Measurements from ENCODE around the gene MLLT3. TPM values are rescaled to one million over a fixed set of nuclear protein-coding genes. Genes with fewer than 3 reads are reported as not detected.

The MLLT3 gene
- total RNA-seq, 2 donors from 2014 or later = 8.1 to 9.6 TPM

DNA sequence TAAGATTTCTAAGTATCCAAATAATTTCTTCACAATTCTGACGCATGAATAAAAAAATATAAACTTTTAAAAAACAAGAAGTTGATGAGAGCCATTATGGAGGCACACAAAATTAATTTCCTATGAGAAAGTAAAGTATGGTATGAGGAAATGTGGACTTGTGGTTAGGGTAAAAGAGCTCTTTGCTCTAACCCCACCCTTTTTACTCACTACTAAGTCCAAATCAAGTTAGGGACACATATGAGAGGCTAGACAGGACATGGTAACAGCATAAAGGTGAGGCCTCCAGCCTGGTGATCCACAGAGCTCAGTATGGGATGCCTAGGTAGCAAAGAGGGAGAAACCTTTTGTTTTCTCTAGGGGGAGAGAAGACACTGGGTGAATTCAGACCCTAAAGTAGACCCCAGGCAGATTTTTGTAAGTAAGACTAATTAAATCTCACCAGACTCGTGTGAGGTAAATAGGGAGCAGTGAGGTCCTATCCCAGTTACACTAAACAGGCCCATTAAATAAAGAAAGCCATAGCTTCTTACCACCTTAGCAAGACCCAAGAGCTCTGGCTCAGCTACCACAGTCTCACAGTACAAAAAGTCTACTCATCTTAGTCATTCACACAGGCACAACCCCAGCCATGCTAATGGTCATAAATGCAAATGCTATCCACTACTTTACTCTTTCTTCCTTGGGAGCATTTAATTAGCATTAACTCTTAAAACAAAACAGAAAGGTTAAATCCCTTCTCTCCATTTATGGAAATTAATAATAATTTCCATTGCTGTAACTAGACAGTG is 42.6 kb downstream of the MLLT3 start:
- no peaks in the 10 kb centered on the region for H3K36me3 ChIP-seq
- TF ChIP-seq, protein P1, sequence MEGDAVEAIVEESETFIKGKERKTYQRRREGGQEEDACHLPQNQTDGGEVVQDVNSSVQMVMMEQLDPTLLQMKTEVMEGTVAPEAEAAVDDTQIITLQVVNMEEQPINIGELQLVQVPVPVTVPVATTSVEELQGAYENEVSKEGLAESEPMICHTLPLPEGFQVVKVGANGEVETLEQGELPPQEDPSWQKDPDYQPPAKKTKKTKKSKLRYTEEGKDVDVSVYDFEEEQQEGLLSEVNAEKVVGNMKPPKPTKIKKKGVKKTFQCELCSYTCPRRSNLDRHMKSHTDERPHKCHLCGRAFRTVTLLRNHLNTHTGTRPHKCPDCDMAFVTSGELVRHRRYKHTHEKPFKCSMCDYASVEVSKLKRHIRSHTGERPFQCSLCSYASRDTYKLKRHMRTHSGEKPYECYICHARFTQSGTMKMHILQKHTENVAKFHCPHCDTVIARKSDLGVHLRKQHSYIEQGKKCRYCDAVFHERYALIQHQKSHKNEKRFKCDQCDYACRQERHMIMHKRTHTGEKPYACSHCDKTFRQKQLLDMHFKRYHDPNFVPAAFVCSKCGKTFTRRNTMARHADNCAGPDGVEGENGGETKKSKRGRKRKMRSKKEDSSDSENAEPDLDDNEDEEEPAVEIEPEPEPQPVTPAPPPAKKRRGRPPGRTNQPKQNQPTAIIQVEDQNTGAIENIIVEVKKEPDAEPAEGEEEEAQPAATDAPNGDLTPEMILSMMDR (IDR thresholded peaks at IDR 0.05) = no peak
- H3K9me3 ChIP-seq = peaks cover 7% of the 10 kb centered on the region
- H3K27me3 ChIP-seq (replicated peaks; ENCODE audit: insufficient read depth) = no peaks in the 10 kb centered on the region
- no peak for ATAC-seq (ENCODE audit: insufficient number of reproducible peaks, low FRiP score, low read depth)
- H3K27ac ChIP-seq = no peak overlapping the region
- DNase-seq (ENCODE audit: low spot score) = no peak
- no peaks in the 10 kb centered on the region for H3K4me1 ChIP-seq (ENCODE audit: control insufficient read depth in 1 of 2, low read depth in 2 of 2)
- H3K4me3 ChIP-seq = no peak overlapping the region

DNA sequence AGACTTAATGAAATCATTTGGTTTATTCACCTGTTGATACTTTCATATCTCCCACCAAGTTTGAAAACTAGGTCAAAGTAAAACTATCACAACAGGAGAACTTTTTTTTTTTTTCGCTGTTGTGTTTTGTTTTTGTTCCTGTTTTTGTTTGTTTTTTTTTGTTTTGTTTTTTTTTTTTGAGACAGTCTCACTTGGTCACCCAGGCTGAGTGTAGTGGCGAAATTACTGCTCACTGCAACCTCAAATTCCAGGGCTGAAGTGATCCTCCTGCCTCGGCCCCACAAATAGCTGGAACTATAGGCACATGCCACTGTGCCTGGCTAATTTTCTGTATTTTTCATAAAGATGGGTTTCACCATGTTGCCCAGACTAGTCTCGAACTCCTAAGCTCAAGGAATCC is 49.3 kb downstream of the MLLT3 start:
- peaks cover 3 to 8% of the 10 kb centered on the region in 2 donors for H3K4me1 ChIP-seq (ENCODE audit: control insufficient read depth in 1 of 2, low read depth in 2 of 2)
- H3K27me3 ChIP-seq (replicated peaks; ENCODE audit: insufficient read depth) = no peaks in the 10 kb centered on the region
- H3K27ac ChIP-seq = no peak overlapping the region
- no peaks in the 10 kb centered on the region for H3K36me3 ChIP-seq
- H3K9me3 ChIP-seq = peaks cover 7% of the 10 kb centered on the region
- no peak for DNase-seq (ENCODE audit: low spot score)
- H3K4me3 ChIP-seq = no peak overlapping the region
- no peak for ATAC-seq (ENCODE audit: insufficient number of reproducible peaks, low FRiP score, low read depth)
- TF ChIP-seq, protein P1 (IDR thresholded peaks at IDR 0.05) = no peak

DNA sequence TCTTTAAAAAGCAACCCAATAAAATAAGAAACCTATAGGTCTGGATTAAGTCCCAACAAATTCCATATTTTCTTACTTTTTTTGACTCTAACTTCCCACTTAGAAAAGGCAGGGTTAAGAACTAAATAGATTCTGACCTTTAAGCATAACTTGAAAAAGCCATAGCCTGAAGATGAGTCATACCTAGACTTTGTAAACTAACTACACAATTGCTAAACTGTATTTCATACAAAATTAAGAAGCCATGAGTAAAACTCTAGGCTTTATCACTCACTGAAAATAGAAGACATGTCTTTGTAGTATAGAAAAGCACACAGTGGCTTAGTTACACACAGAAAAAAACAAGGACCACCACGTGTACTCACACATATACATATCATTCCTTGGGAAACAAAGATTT is 51.5 kb downstream of the MLLT3 start:
- Histone ChIP-seq H3K4me1 (ENCODE audit: control insufficient read depth in 1 of 2, low read depth in 2 of 2) (peaks cover 3 to 8% of the 10 kb centered on the region in 2 donors), H3K9me3 (peaks cover 4% of the 10 kb centered on the region), H3K4me3 (no peak overlapping the region), H3K27ac (no peak overlapping the region), H3K27me3 (replicated peaks; ENCODE audit: insufficient read depth) (no peaks in the 10 kb centered on the region), H3K36me3 (no peaks in the 10 kb centered on the region)
- no peak for DNase-seq (ENCODE audit: low spot score)
- no peak for ATAC-seq (ENCODE audit: insufficient number of reproducible peaks, low FRiP score, low read depth)
- TF ChIP-seq, protein P1 (IDR thresholded peaks at IDR 0.05) = no peak

DNA sequence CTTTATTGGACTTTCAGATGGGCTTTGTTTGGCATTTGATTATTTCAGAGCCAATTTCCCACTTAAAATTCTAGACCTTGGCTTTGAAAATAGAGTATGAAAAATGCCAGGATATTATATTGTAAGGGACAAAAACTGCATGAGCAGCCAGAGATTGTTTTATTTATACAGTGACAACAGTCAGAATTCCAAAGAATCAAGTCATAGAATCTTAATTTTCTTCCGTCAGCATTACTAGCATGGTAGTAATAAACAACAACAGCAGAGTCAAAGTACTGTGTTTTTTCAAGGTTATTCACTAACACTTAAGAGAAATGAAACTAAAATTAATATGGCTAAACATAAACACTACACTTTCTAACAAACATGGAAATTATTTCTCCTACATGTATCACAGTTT is 52.2 kb downstream of the MLLT3 start:
- H3K4me1 ChIP-seq (ENCODE audit: control insufficient read depth in 1 of 2, low read depth in 2 of 2) = peaks cover 3 to 8% of the 10 kb centered on the region in 2 donors
- no peak overlapping the region for H3K4me3 ChIP-seq
- no peaks in the 10 kb centered on the region for H3K9me3 ChIP-seq
- ATAC-seq (ENCODE audit: insufficient number of reproducible peaks, low FRiP score, low read depth) = no peak
- no peaks in the 10 kb centered on the region for H3K27me3 ChIP-seq (replicated peaks; ENCODE audit: insufficient read depth)
- no peak overlapping the region for H3K27ac ChIP-seq
- no peak for DNase-seq (ENCODE audit: low spot score)
- TF ChIP-seq, protein P1 (IDR thresholded peaks at IDR 0.05) = no peak
- no peaks in the 10 kb centered on the region for H3K36me3 ChIP-seq

DNA sequence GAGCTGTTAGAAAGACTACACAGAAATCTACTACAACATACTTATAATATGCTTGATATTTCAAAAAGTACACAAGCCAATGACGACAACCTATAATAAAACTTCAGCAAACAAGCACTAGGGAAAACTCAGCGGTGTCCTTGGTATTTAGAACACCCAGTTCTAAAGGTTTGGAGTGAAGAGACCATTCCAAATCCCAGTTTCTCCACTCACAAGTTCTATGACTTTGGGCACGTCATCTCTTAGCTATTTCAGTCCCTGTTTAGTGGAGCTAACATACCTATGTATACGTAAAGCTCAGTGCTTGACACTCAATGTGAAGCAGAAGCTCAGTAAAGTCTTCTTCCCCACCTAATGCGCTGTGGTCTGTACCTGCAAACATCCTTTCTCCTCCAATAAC is 52.8 kb downstream of the MLLT3 start:
- Histone ChIP-seq H3K36me3 (no peaks in the 10 kb centered on the region), H3K27ac (no peak overlapping the region), H3K4me1 (ENCODE audit: control insufficient read depth in 1 of 2, low read depth in 2 of 2) (peaks cover 3 to 8% of the 10 kb centered on the region in 2 donors), H3K9me3 (no peaks in the 10 kb centered on the region), H3K4me3 (no peak overlapping the region), H3K27me3 (replicated peaks; ENCODE audit: insufficient read depth) (no peaks in the 10 kb centered on the region)
- TF ChIP-seq, protein P1 (IDR thresholded peaks at IDR 0.05) = no peak
- DNase-seq (ENCODE audit: low spot score) = no peak
- no peak for ATAC-seq (ENCODE audit: insufficient number of reproducible peaks, low FRiP score, low read depth)
